NCI-H524 treated with DMSO at 0.1 percent for 48 hours (cell line): ENCODE data around the gene EHD2.
"Not testable (repeated sequence)": the region's sequence is repeated elsewhere in the genome, so short reads cannot be mapped to it uniquely, and the experiment has no call there.

Experiments used
- DNase-seq: peaks from one replicate; lab custom pipeline; 2025; lab: John Stamatoyannopoulos, UW

EHD2 gene

GRCh38 chr19:47749326-47749725 is 36.1 kb downstream of the EHD2 start:
- no peak for DNase-seq

GRCh38 chr19:47750752-47751151 is 37.5 kb downstream of the EHD2 start:
- no peak for DNase-seq

- DNase-seq: no peak
Observed at GRCh38 chr19:47752440-47753211, 39.4 kb downstream of the EHD2 start.

- no peak for DNase-seq
Observed at GRCh38 chr19:47754206-47755064, 41.2 kb downstream of the EHD2 start.

GRCh38 chr19:47755065-47755761 is 42.0 kb downstream of the EHD2 start:
- no peak for DNase-seq

GRCh38 chr19:47755762-47756626 is 42.8 kb downstream of the EHD2 start:
- DNase-seq: no peak

- no peak for DNase-seq
Observed at GRCh38 chr19:47756627-47756929, 43.4 kb downstream of the EHD2 start.

GRCh38 chr19:47756953-47757608 is 43.9 kb downstream of the EHD2 start:
- DNase-seq: no peak

- DNase-seq: no peak
Observed at GRCh38 chr19:47757617-47758442, 44.6 kb downstream of the EHD2 start.

- DNase-seq: no peak
Observed at GRCh38 chr19:47758443-47758804, 45.2 kb downstream of the EHD2 start.

GRCh38 chr19:47760632-47760999 is 47.4 kb downstream of the EHD2 start:
- no peak for DNase-seq

GRCh38 chr19:47761566-47761965 is 48.3 kb downstream of the EHD2 start:
- DNase-seq: no peak

GRCh38 chr19:47762151-47762550 is 48.9 kb downstream of the EHD2 start:
- no peak for DNase-seq

- DNase-seq: no peak
Observed at GRCh38 chr19:47762615-47763308, 49.5 kb downstream of the EHD2 start.

- not testable (repeated sequence) for DNase-seq
Observed at GRCh38 chr19:47764705-47765104, 51.5 kb downstream of the EHD2 start.

GRCh38 chr19:47765523-47766358 is 52.5 kb downstream of the EHD2 start:
- DNase-seq: no peak

- no peak for DNase-seq
Observed at GRCh38 chr19:47766359-47766620, 53.1 kb downstream of the EHD2 start.

- DNase-seq: no peak
Observed at GRCh38 chr19:47766670-47767069, 53.4 kb downstream of the EHD2 start.

GRCh38 chr19:47767349-47767748 is 54.1 kb downstream of the EHD2 start:
- DNase-seq: no peak
